ENCODE measurements around the gene ATF3. TPM values are rescaled to one million over a fixed set of nuclear protein-coding genes. Genes with fewer than 3 reads are reported as not detected.

ATF3 gene
- total RNA-seq (14.1 and 35.7 TPM in 2 replicates), polyA plus RNA-seq (12.4 and 33.8 TPM in 2 replicates), polyA minus RNA-seq (ENCODE audit: low replicate concordance) (12.8 and 15.8 TPM in 2 replicates)
- polyA plus RNA-seq (2012) = 9.8 and 31.1 TPM in 2 replicates

GRCh38 chr1:212608392-212608958 lies at the start of gene ATF3:
ATF3 (plus strand) TSS chr1:212608761; CDS start chr1:212615022, 6,261 bp downstream.
- H3K9me3 ChIP-seq (ENCODE audit: control insufficient read depth, insufficient read depth, low read depth, low read length) = no peaks in the 10 kb centered on the region
- H3K4me1 ChIP-seq (ENCODE audit: control insufficient read depth, extremely low read depth, insufficient read depth, low read length) = peaks cover 12% of the 10 kb centered on the region
- peak within 1 kb of the TSS; percentile 65 to 87 (median 78) for H3K4me3 ChIP-seq (replicated peaks in 1 of 4; ENCODE audit: control extremely low read depth in 1 of 4, insufficient read depth in 1 of 4, low read depth in 3 of 4, low read length in 4 of 4)
- peak; percentile 99 for DNase-seq (ENCODE audit: low read depth in 2 of 2)
- peak within 1 kb of the TSS; percentile 99 for H3K4me2 ChIP-seq (ENCODE audit: extremely low read depth, insufficient read depth, low read length)
- no peaks in the 10 kb centered on the region for H4K20me1 ChIP-seq (ENCODE audit: control insufficient read depth, extremely low read depth, insufficient read depth, low read length)
- peaks cover 34% of the 10 kb centered on the region for H3K79me2 ChIP-seq (ENCODE audit: control insufficient read depth, insufficient read depth, low read length)
- H3K27me3 ChIP-seq (ENCODE audit: control insufficient read depth, insufficient read depth, low read length) = peaks cover 40% of the 10 kb centered on the region
- no peak within 1 kb of the TSS for H2AFZ ChIP-seq (ENCODE audit: low read length)
- TF ChIP-seq EZH2 (IDR thresholded peaks at IDR 0.05; ENCODE audit: low read length, missing control alignments) (no peak), CTCF (conservative IDR thresholded peaks at IDR 0.05 in 1 of 2, IDR thresholded peaks at IDR 0.05 in 1 of 2; ENCODE audit: low read depth in 1 of 2, low read length in 2 of 2) (no peak)
- no peaks in the 10 kb centered on the region for H3K36me3 ChIP-seq (ENCODE audit: control insufficient read depth, insufficient read depth, low read length)
- H3K9ac ChIP-seq (ENCODE audit: insufficient read depth, low read length) = peak within 1 kb of the TSS; percentile 98
- peak within 1 kb of the TSS; percentile 95 for H3K27ac ChIP-seq (ENCODE audit: insufficient read depth, low read length)

- Histone ChIP-seq H3K27ac (ENCODE audit: insufficient read depth, low read length) (no peak overlapping the region), H3K4me2 (ENCODE audit: extremely low read depth, insufficient read depth, low read length) (no peak overlapping the region), H3K27me3 (ENCODE audit: control insufficient read depth, insufficient read depth, low read length) (no peaks in the 10 kb centered on the region), H3K79me2 (ENCODE audit: control insufficient read depth, insufficient read depth, low read length) (no peaks in the 10 kb centered on the region), H3K9ac (ENCODE audit: insufficient read depth, low read length) (no peak overlapping the region), H3K36me3 (ENCODE audit: control insufficient read depth, insufficient read depth, low read length) (no peaks in the 10 kb centered on the region), H4K20me1 (ENCODE audit: control insufficient read depth, extremely low read depth, insufficient read depth, low read length) (no peaks in the 10 kb centered on the region), H3K4me3 (replicated peaks in 1 of 4; ENCODE audit: control extremely low read depth in 1 of 4, insufficient read depth in 1 of 4, low read depth in 3 of 4, low read length in 4 of 4) (no peak overlapping the region), H3K9me3 (ENCODE audit: control insufficient read depth, insufficient read depth, low read depth, low read length) (no peaks in the 10 kb centered on the region), H2AFZ (ENCODE audit: low read length) (no peak overlapping the region), H3K4me1 (ENCODE audit: control insufficient read depth, extremely low read depth, insufficient read depth, low read length) (peaks cover 5% of the 10 kb centered on the region)
- TF ChIP-seq CTCF (conservative IDR thresholded peaks at IDR 0.05 in 1 of 2, IDR thresholded peaks at IDR 0.05 in 1 of 2; ENCODE audit: low read depth in 1 of 2, low read length in 2 of 2) (no peak), EZH2 (IDR thresholded peaks at IDR 0.05; ENCODE audit: low read length, missing control alignments) (no peak)
- DNase-seq (ENCODE audit: low read depth in 2 of 2) = no peak
These were observed 48.6 kb upstream of the ATF3 start for GRCh38 chr1:212559929-212560328.

DNA sequence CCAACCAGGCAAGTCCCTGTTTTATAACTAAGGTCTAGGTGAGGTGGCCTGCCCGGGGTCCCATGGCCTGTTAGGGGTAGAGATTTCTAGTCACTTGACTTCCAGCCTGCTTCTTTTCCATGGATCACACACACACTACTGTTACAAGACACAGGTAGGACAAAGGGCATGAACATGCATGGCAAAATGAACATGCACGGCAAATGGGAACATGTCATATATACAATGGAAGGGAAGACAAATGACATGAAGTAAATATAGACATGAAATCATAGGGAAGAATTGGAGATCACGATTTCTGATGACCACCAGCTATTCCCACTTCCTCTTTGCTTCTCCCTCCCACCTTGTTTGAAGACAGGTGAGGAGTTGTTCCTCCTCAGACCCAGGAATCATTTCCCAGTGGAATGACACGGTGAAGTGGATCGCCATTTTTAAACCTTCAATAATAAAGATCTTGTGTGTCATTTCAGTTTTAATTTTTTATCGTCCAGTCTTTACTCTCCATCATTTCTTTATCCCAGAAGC lies 47.6 kb upstream of the ATF3 start:
- no peak for TF ChIP-seq CTCF (conservative IDR thresholded peaks at IDR 0.05 in 1 of 2, IDR thresholded peaks at IDR 0.05 in 1 of 2; ENCODE audit: low read depth in 1 of 2, low read length in 2 of 2)
- no peak for TF ChIP-seq EZH2 (IDR thresholded peaks at IDR 0.05; ENCODE audit: low read length, missing control alignments)
- DNase-seq (ENCODE audit: low read depth in 2 of 2) = no peak
- H3K9me3 ChIP-seq (ENCODE audit: control insufficient read depth, insufficient read depth, low read depth, low read length) = no peaks in the 10 kb centered on the region
- H3K4me3 ChIP-seq (replicated peaks in 1 of 4; ENCODE audit: control extremely low read depth in 1 of 4, insufficient read depth in 1 of 4, low read depth in 3 of 4, low read length in 4 of 4) = no peak overlapping the region
- no peak overlapping the region for H2AFZ ChIP-seq (ENCODE audit: low read length)
- peak overlapping the region; percentile 36 for H3K4me2 ChIP-seq (ENCODE audit: extremely low read depth, insufficient read depth, low read length)
- no peaks in the 10 kb centered on the region for H3K27me3 ChIP-seq (ENCODE audit: control insufficient read depth, insufficient read depth, low read length)
- H3K4me1 ChIP-seq (ENCODE audit: control insufficient read depth, extremely low read depth, insufficient read depth, low read length) = peaks cover 5% of the 10 kb centered on the region
- H3K79me2 ChIP-seq (ENCODE audit: control insufficient read depth, insufficient read depth, low read length) = no peaks in the 10 kb centered on the region
- H3K27ac ChIP-seq (ENCODE audit: insufficient read depth, low read length) = peak overlapping the region; percentile 67
- H4K20me1 ChIP-seq (ENCODE audit: control insufficient read depth, extremely low read depth, insufficient read depth, low read length) = no peaks in the 10 kb centered on the region
- H3K9ac ChIP-seq (ENCODE audit: insufficient read depth, low read length) = no peak overlapping the region
- no peaks in the 10 kb centered on the region for H3K36me3 ChIP-seq (ENCODE audit: control insufficient read depth, insufficient read depth, low read length)
